Tibial nerve (tissue), 4 donors: Measurements from ENCODE around the gene CDC20.

Experiments used
- CTCF ChIP-seq, 5 experiments: fragments of 200-600 bp in 3 of 5; fragments of 450-650 bp in 2 of 5; sonication (generic) in 3 of 5; IDR thresholded peaks; one replicate each; pipeline ENCODE4 v1.5.1; 2016 to 2019; ENCODE audit warnings: antibody characterized with exemption in 5 of 5, mild to moderate bottlenecking in 3 of 5, moderate library complexity in 2 of 5
- EP300 ChIP-seq, 2 donors: sonication (generic); formaldehyde crosslinking; IDR thresholded peaks; one replicate each; pipeline ENCODE4 v1.6.1; 2017; ENCODE audit warnings: antibody characterized with exemption in 2 of 2, mild to moderate bottlenecking in 1 of 2
- POLR2A ChIP-seq, 2 donors: fragments of 450-650 bp; IDR thresholded peaks; one replicate each; pipeline ENCODE4 v1.6.1; 2017; ENCODE audit warnings: antibody characterized with exemption in 2 of 2, mild to moderate bottlenecking in 2 of 2, moderate library complexity in 2 of 2

GRCh38 chr1:43377831-43378230, 19.1 kb downstream of the CDC20 start:
- TF ChIP-seq POLR2A (IDR thresholded peaks at IDR 0.05), result no peak
- TF ChIP-seq CTCF (IDR thresholded peaks at IDR 0.05), result no peak
- TF ChIP-seq EP300 (IDR thresholded peaks at IDR 0.05), result no peak
